PC-3 (cell line): ENCODE measurements around the gene AMER2. TPM values are rescaled to one million over a fixed set of nuclear protein-coding genes. Genes with fewer than 3 reads are reported as not detected.

Source experiments
- ATAC-seq: fragments of 200-7000 bp; cut with Tn5 transposase; 2 replicates; pipeline ENCODE4 v1.9.1; 2020; ENCODE audit warnings: mild to moderate bottlenecking, moderate library complexity
- BruUV-seq: library from RNA; stranded (reverse); fragments of 400-500 nt; replicated peaks from 2 replicates; lab custom pipeline; 2021; lab: Mats Ljungman, UMichigan
- CTCF ChIA-PET: fragments of 300-600 bp; sonication (Branson Sonifier 250); formaldehyde crosslinking; loops from one replicate; lab custom pipeline; 2022; ENCODE audit warnings: antibody characterized with exemption; lab: Charles Lee
- POLR2A ChIA-PET: fragments of 300-600 bp; sonication (Branson Sonifier 250); formaldehyde crosslinking; loops from one replicate; lab custom pipeline; 2022; ENCODE audit warnings: antibody characterized with exemption; ENCODE audit not compliant: unreplicated experiment; lab: Charles Lee
- DNase-seq: peaks from one replicate; pipeline ENCODE4 v3.0.0-alpha.2; 2015
- H2AFZ ChIP-seq: fragments of 300-600 bp; sonication (generic); 2 replicates; pipeline ENCODE4 v1.6.0; 2016; ENCODE audit warnings: antibody characterized with exemption, low read length
- H3F3A ChIP-seq: fragments of 300-600 bp; sonication (generic); one replicate; pipeline ENCODE4 v1.6.0; 2017; ENCODE audit warnings: antibody characterized with exemption, low read length, control low read depth, mild to moderate bottlenecking; ENCODE audit not compliant: unreplicated experiment
- H3K27ac ChIP-seq: fragments of 300-600 bp; sonication (generic); 2 replicates; pipeline ENCODE4 v1.5.1; 2016; ENCODE audit warnings: mild to moderate bottlenecking, low read length
- H3K27me3 ChIP-seq: fragments of 300-600 bp; sonication (generic); 2 replicates; pipeline ENCODE4 v1.6.1; 2016; ENCODE audit warnings: low read length, mixed read lengths
- H3K36me3 ChIP-seq: fragments of 300-600 bp; sonication (generic); 2 replicates; pipeline ENCODE4 v1.6.1; 2016; ENCODE audit warnings: low read depth, mixed run types, low read length, mixed read lengths
- H3K4me1 ChIP-seq: fragments of 300-600 bp; sonication (generic); 2 replicates; pipeline ENCODE4 v1.5.1; 2016; ENCODE audit warnings: low read length; ENCODE audit not compliant: insufficient read depth
- H3K4me2 ChIP-seq: fragments of 300-600 bp; sonication (generic); 2 replicates; pipeline ENCODE4 v1.6.0; 2016; ENCODE audit warnings: low read length
- H3K4me3 ChIP-seq: fragments of 300-600 bp; sonication (generic); 2 replicates; pipeline ENCODE4 v1.5.1; 2016; ENCODE audit warnings: mild to moderate bottlenecking, low read length, mixed read lengths
- H3K79me2 ChIP-seq: fragments of 300-600 bp; sonication (generic); 2 replicates; pipeline ENCODE4 v1.6.1; 2017; ENCODE audit warnings: low read length, mixed read lengths
- H3K9ac ChIP-seq: fragments of 300-600 bp; sonication (generic); 2 replicates; pipeline ENCODE4 v1.6.0; 2016; ENCODE audit warnings: mild to moderate bottlenecking, low read length
- H3K9me2 ChIP-seq: fragments of 300-600 bp; sonication (generic); replicated peaks from 2 replicates; pipeline ENCODE4 v1.6.1; 2016; ENCODE audit warnings: mixed run types, low read length, mixed read lengths
- H3K9me3 ChIP-seq: fragments of 300-600 bp; sonication (generic); 2 replicates; pipeline ENCODE4 v1.6.1; 2016; ENCODE audit warnings: low read length, mixed read lengths
- H4K20me1 ChIP-seq: fragments of 300-600 bp; sonication (generic); 2 replicates; pipeline ENCODE4 v1.6.1; 2016; ENCODE audit warnings: low read length, mixed read lengths
- CTCF ChIP-seq: fragments of 300-600 bp; sonication (generic); conservative IDR thresholded peaks from 2 replicates; pipeline ENCODE4 v1.5.1; 2017; ENCODE audit warnings: antibody characterized with exemption, low read depth, mild to moderate bottlenecking, low read length
- EZH2 ChIP-seq: fragments of 300-600 bp; sonication (generic); IDR thresholded peaks from one replicate; pipeline ENCODE4 v1.6.1; 2017; ENCODE audit warnings: antibody characterized with exemption, mild to moderate bottlenecking, low read length; ENCODE audit not compliant: unreplicated experiment
- EZH2phosphoT487 ChIP-seq: fragments of 300-600 bp; sonication (generic); IDR thresholded peaks from 2 replicates; pipeline ENCODE4 v1.6.1; 2018; ENCODE audit warnings: mild to moderate bottlenecking, antibody characterized with exemption, low read length, borderline replicate concordance
- intact Hi-C: fragments of 100-400 bp; cut with micrococcal nuclease; formaldehyde crosslinking; loops from 2 replicates; pipeline ENCODE4 v1.9.0; 2023
- total RNA-seq: library from RNA; depleted of rRNA; stranded (reverse); fragments of >200 nt; gene quantifications from 2 replicates; pipeline ENCODE4 v1.2.3, GENCODE V29; 2014

AMER2 gene
- total RNA-seq, 1 experiment from 2014 or later: not detected

DNA sequence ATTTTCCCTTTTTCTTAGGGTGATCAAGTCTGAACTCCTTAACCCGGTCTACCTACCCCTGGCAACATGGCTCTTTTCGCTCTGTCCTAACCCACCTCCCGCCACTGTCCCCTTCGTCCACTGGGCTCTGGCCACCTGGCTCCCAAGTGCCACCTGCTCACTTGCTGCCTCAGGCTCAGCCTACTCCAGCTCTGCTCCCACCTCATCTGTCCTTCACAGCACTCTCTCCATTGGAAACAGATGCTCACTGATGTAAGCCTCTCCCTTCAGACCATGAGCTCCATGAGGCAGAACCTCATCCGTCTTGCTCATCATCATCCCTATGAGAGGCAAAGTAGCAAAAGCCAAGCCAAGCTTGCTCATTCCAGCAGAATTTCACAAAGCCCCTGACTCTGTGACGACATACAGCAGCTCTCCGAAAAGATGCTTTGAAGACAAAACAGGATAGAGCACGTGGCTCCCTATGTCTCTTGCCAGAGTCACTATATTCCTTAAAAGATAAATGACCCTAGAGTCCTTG is 35.3 kb upstream of the AMER2 start:
- no peaks in the 10 kb centered on the region for H3F3A ChIP-seq
- TF ChIP-seq EZH2phosphoT487: no peak
- TF ChIP-seq CTCF: no peak
- TF ChIP-seq EZH2: no peak
- H3K4me3 ChIP-seq: no peak overlapping the region
- no peaks in the 10 kb centered on the region for H3K4me1 ChIP-seq
- ATAC-seq (no peak), DNase-seq (no peak)
- peaks cover 40% of the 10 kb centered on the region; the same call in 1 of the 2 replicates for H3K27me3 ChIP-seq
- POLR2A ChIA-PET: no interaction called here
- H3K36me3 ChIP-seq: no peaks in the 10 kb centered on the region
- no peak overlapping the region for H2AFZ ChIP-seq
- H3K79me2 ChIP-seq: no peaks in the 10 kb centered on the region
- H4K20me1 ChIP-seq: no peaks in the 10 kb centered on the region
- no peak overlapping the region for H3K9ac ChIP-seq
- intact Hi-C loops: no loop called here
- H3K4me2 ChIP-seq: no peak overlapping the region
- CTCF ChIA-PET: no interaction called here
- H3K27ac ChIP-seq: no peak overlapping the region
- H3K9me2 ChIP-seq: no peaks in the 10 kb centered on the region
- BruUV-seq: no TSS peak
- no peaks in the 10 kb centered on the region for H3K9me3 ChIP-seq

DNA sequence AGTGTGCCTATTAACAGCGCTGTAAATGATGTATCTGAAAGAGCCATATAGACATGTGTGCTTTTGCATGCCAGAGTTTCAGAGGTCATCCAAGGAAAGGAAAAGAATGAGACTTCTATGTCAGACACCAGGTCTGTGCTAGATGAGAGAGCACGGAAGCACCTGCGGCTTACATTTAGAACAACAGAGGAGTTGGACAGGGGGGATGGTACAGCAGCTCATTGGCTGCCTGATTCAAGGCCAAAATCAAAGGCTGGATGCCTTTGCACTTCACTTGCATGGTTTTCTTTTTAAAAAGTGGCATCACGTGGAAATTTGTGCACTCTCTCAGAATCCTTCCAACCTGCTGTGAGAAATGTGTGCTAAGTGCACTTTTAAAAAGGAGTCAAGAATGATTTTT is 32.8 kb upstream of the AMER2 start:
- H2AFZ ChIP-seq: no peak overlapping the region
- ATAC-seq: no peak
- no peaks in the 10 kb centered on the region for H3K9me3 ChIP-seq
- no TSS peak for BruUV-seq
- H3F3A ChIP-seq: no peaks in the 10 kb centered on the region
- H3K4me3 ChIP-seq: no peak overlapping the region
- H3K4me2 ChIP-seq: no peak overlapping the region
- POLR2A ChIA-PET: no interaction called here
- H3K9ac ChIP-seq: no peak overlapping the region
- TF ChIP-seq CTCF: no peak
- TF ChIP-seq EZH2: no peak
- no peak for TF ChIP-seq EZH2phosphoT487
- no peaks in the 10 kb centered on the region for H4K20me1 ChIP-seq
- no peaks in the 10 kb centered on the region for H3K36me3 ChIP-seq
- no peaks in the 10 kb centered on the region for H3K79me2 ChIP-seq
- H3K4me1 ChIP-seq: no peaks in the 10 kb centered on the region
- DNase-seq: no peak
- intact Hi-C loops: no loop called here
- no peaks in the 10 kb centered on the region for H3K9me2 ChIP-seq
- no peak overlapping the region for H3K27ac ChIP-seq
- H3K27me3 ChIP-seq: peaks cover 53% of the 10 kb centered on the region
- CTCF ChIA-PET: no interaction called here

DNA sequence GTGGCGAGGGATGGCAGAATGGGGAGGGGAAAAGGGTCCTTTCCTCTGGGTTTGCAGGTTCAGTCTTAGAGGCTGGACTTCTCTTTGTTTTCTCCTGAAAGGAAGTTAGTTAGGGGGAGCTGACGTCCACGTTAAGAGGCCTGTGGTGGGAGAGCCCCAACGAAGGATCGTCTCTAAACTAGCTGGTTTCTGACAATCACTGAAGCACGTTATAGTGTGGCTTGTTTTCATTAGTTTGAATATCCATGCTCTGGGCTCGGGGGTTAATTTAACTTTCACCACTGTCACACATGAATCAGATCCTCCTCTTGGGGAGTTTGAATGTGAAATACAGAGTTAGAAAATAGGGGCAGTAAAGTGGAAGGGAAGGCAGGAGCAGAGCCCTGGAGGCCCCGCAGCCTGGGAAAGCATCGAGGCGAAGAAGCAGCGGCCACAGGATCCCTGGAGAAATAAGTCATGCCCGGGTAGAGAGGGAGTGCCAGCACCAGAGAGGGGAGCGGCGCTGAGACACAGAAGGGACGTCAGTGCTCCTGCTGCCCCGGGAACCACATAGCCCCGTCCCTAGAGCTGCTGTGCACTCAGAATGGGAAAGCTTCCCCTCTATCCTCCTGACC is 31.1 kb upstream of the AMER2 start:
- H3K9me3 ChIP-seq: no peaks in the 10 kb centered on the region
- H3F3A ChIP-seq: no peaks in the 10 kb centered on the region
- no peak overlapping the region for H3K4me3 ChIP-seq
- DNase-seq (no peak), ATAC-seq (no peak)
- CTCF ChIA-PET: no interaction called here
- H4K20me1 ChIP-seq: no peaks in the 10 kb centered on the region
- TF ChIP-seq EZH2 (no peak), EZH2phosphoT487 (no peak), CTCF (no peak)
- no peaks in the 10 kb centered on the region for H3K9me2 ChIP-seq
- H3K4me1 ChIP-seq: no peaks in the 10 kb centered on the region
- peaks cover 59% of the 10 kb centered on the region for H3K27me3 ChIP-seq
- POLR2A ChIA-PET: no interaction called here
- H3K36me3 ChIP-seq: no peaks in the 10 kb centered on the region
- no peak overlapping the region for H3K9ac ChIP-seq
- H3K27ac ChIP-seq: no peak overlapping the region
- no peak overlapping the region for H2AFZ ChIP-seq
- no peaks in the 10 kb centered on the region for H3K79me2 ChIP-seq
- H3K4me2 ChIP-seq: no peak overlapping the region
- intact Hi-C loops: no loop called here
- BruUV-seq: no TSS peak
